H1 (cell line): ENCODE measurements around the gene RERE. TPM values are rescaled to one million over a fixed set of nuclear protein-coding genes. Genes with fewer than 3 reads are reported as not detected.

Source experiments
- CTCF ChIA-PET: fragments of 300-600 bp; sonication (Branson Sonifier 250); formaldehyde crosslinking; loops from one replicate; lab custom pipeline; 2021; ENCODE audit not compliant: partially characterized antibody; lab: Charles Lee
- POLR2A ChIA-PET: fragments of 300-600 bp; sonication (Branson Sonifier 250); formaldehyde crosslinking; loops from one replicate; lab custom pipeline; 2021; ENCODE audit warnings: inconsistent platforms; ENCODE audit not compliant: partially characterized antibody; lab: Charles Lee
- DNase-seq, 2 experiments: peaks; one replicate each; pipeline versions ENCODE4 v3.0.0 to v3.0.0-alpha.2; 2010 to 2022; ENCODE audit warnings: low spot score in 2 of 2, low read depth in 1 of 2, mixed read lengths in 1 of 2
- FAIRE-seq: peaks from 2 replicates; lab custom pipeline; 2011; peaks lifted over from hg19 to GRCh38; lab: Jason Lieb, UNC
- H2AFZ ChIP-seq: 2 replicates; pipeline ENCODE4 v1.8.1; 2012; ENCODE audit warnings: low read length, inconsistent platforms
- H2AK5ac ChIP-seq: 2 replicates; pipeline ENCODE4 v1.6.1; 2013; ENCODE audit warnings: low read depth, low read length
- H2BK120ac ChIP-seq: replicated peaks from 2 replicates; pipeline ENCODE3; 2013; ENCODE audit warnings: low read depth, low read length, inconsistent platforms
- H2BK12ac ChIP-seq: 2 replicates; pipeline ENCODE4 v1.6.1; 2013; ENCODE audit warnings: low read depth, low read length
- H2BK15ac ChIP-seq: 2 replicates; pipeline ENCODE4 v1.6.1; 2013; ENCODE audit warnings: low read length
- H2BK20ac ChIP-seq: 2 replicates; pipeline ENCODE4 v1.6.1; 2013; ENCODE audit warnings: low read length
- H2BK5ac ChIP-seq: 2 replicates; pipeline ENCODE4 v1.6.1; 2013; ENCODE audit warnings: low read depth, low read length
- H3K14ac ChIP-seq: 2 replicates; pipeline ENCODE4 v1.6.1; 2013; ENCODE audit warnings: inconsistent platforms; ENCODE audit not compliant: insufficient read length
- H3K18ac ChIP-seq: 2 replicates; pipeline ENCODE4 v1.6.1; 2013; ENCODE audit warnings: low read length; ENCODE audit errors: extremely low read depth
- H3K23ac ChIP-seq: 2 replicates; pipeline ENCODE4 v1.6.1; 2013; ENCODE audit warnings: inconsistent platforms; ENCODE audit not compliant: insufficient read length
- H3K23me2 ChIP-seq: 2 replicates; pipeline ENCODE4 v1.6.1; 2013; ENCODE audit warnings: low read depth, low read length
- H3K27ac ChIP-seq: 2 replicates; pipeline ENCODE4 v1.6.1; 2011; ENCODE audit warnings: low read depth, low read length, inconsistent platforms
- H3K27me3 ChIP-seq, 4 experiments: replicated peaks in 1 of 4; 1 replicate in 1 of 4; 2 replicates in 3 of 4; pipeline versions ENCODE4 v1.6.1 to v1.8.1; 2011 to 2013; ENCODE audit warnings: low read length in 3 of 4, mild to moderate bottlenecking in 3 of 4, inconsistent platforms in 2 of 4, mixed read lengths in 2 of 4, moderate library complexity in 1 of 4; ENCODE audit not compliant: control insufficient read depth in 3 of 4, insufficient read depth in 3 of 4; ENCODE audit errors: extremely low read depth in 1 of 4
- H3K36me3 ChIP-seq, 4 experiments: 2 replicates each; pipeline versions ENCODE4 v1.6.1 to v1.8.1; 2011 to 2013; ENCODE audit warnings: mild to moderate bottlenecking in 4 of 4, low read length in 3 of 4, moderate library complexity in 2 of 4, control low read depth in 1 of 4, inconsistent platforms in 1 of 4; ENCODE audit not compliant: insufficient read depth in 4 of 4, control insufficient read depth in 2 of 4
- H3K4ac ChIP-seq: replicated peaks from 2 replicates; pipeline ENCODE3; 2013; ENCODE audit warnings: low read length, low read depth, mixed read lengths, inconsistent platforms; ENCODE audit not compliant: insufficient read length
- H3K4me1 ChIP-seq, 4 experiments: replicated peaks in 1 of 4; 1 replicate in 1 of 4; 2 replicates in 3 of 4; pipeline versions ENCODE4 v1.6.1 to v1.8.1; 2011 to 2013; ENCODE audit warnings: low read length in 3 of 4, inconsistent platforms in 2 of 4, mixed read lengths in 1 of 4; ENCODE audit not compliant: insufficient read depth in 4 of 4, control insufficient read depth in 3 of 4
- H3K4me2 ChIP-seq, 2 experiments: 2 replicates each; pipeline versions ENCODE4 v1.6.1 to v1.8.1; 2011 to 2013; ENCODE audit warnings: low read depth in 2 of 2, low read length in 2 of 2, control low read depth in 1 of 2, inconsistent platforms in 1 of 2, mild to moderate bottlenecking in 1 of 2; ENCODE audit not compliant: insufficient read depth in 1 of 2
- H3K4me3 ChIP-seq, 4 experiments: fragments of 200-600, 300-600 bp in 1 of 4; sonication (generic), shearing (Covaris generic), sonication (Bioruptor Twin) in 1 of 4; 2 replicates each; pipeline versions ENCODE4 v1.5.1 to v1.8.1; 2011 to 2016; ENCODE audit warnings: low read length in 4 of 4, low read depth in 3 of 4, control low read depth in 2 of 4, inconsistent platforms in 2 of 4, mild to moderate bottlenecking in 2 of 4, mixed read lengths in 1 of 4, moderate library complexity in 1 of 4; ENCODE audit not compliant: insufficient read depth in 2 of 4; ENCODE audit errors: extremely low read depth in 1 of 4
- H3K56ac ChIP-seq: replicated peaks from 2 replicates; pipeline ENCODE3; 2013; ENCODE audit warnings: low read depth, mild to moderate bottlenecking, mixed read lengths, low read length, inconsistent platforms; ENCODE audit not compliant: insufficient read length
- H3K79me1 ChIP-seq: 2 replicates; pipeline ENCODE4 v1.6.1; 2013; ENCODE audit warnings: low read depth, low read length, control low read depth
- H3K79me2 ChIP-seq, 2 experiments: 2 replicates each; pipeline versions ENCODE4 v1.6.1 to v1.8.1; 2012 to 2013; ENCODE audit warnings: low read length in 2 of 2, mild to moderate bottlenecking in 2 of 2, inconsistent platforms in 1 of 2; ENCODE audit not compliant: insufficient read depth in 2 of 2, control insufficient read depth in 1 of 2
- H3K9ac ChIP-seq, 4 experiments: replicated peaks in 1 of 4; 1 replicate in 1 of 4; 2 replicates in 3 of 4; pipeline versions ENCODE4 v1.6.1 to v1.8.1; 2011 to 2013; ENCODE audit warnings: low read depth in 3 of 4, low read length in 3 of 4, control low read depth in 2 of 4, mild to moderate bottlenecking in 2 of 4, moderate library complexity in 2 of 4, inconsistent platforms in 1 of 4; ENCODE audit errors: extremely low read depth in 1 of 4
- H3K9me3 ChIP-seq, 2 experiments: 2 replicates each; pipeline versions ENCODE4 v1.6.1 to v1.8.1; 2012 to 2013; ENCODE audit warnings: mild to moderate bottlenecking in 2 of 2, moderate library complexity in 2 of 2, control low read depth in 1 of 2, inconsistent platforms in 1 of 2, low read depth in 1 of 2, low read length in 1 of 2, mixed read lengths in 1 of 2; ENCODE audit not compliant: insufficient read depth in 2 of 2
- H4K20me1 ChIP-seq, 2 experiments: replicated peaks in 1 of 2; 2 replicates each; pipeline versions ENCODE3 to v1.8.1; 2011 to 2013; ENCODE audit warnings: inconsistent platforms in 2 of 2, low read length in 2 of 2, mild to moderate bottlenecking in 1 of 2; ENCODE audit not compliant: insufficient read depth in 2 of 2, control insufficient read depth in 1 of 2
- H4K5ac ChIP-seq: 2 replicates; pipeline ENCODE4 v1.6.1; 2013; ENCODE audit warnings: low read length, low read depth, mixed read lengths, inconsistent platforms; ENCODE audit not compliant: insufficient read length
- H4K8ac ChIP-seq: 2 replicates; pipeline ENCODE4 v1.8.0; 2013; ENCODE audit warnings: mild to moderate bottlenecking, moderate library complexity, low read length, inconsistent platforms; ENCODE audit not compliant: insufficient read depth; ENCODE audit errors: extremely low read depth
- H4K91ac ChIP-seq: replicated peaks from 2 replicates; pipeline ENCODE3; 2013; ENCODE audit warnings: low read length, mixed read lengths, inconsistent platforms; ENCODE audit not compliant: insufficient read length
- JUN ChIP-seq: IDR thresholded peaks from 2 replicates; pipeline ENCODE4 v1.6.1; 2011; ENCODE audit warnings: low read depth, mild to moderate bottlenecking, improper control_type of control experiment, low read length
- NRF1 ChIP-seq: IDR thresholded peaks from 2 replicates; pipeline ENCODE4 v1.6.1; 2011; ENCODE audit warnings: mild to moderate bottlenecking, low read depth, low read length, improper control_type of control experiment
- RAD21 ChIP-seq, 2 experiments: IDR thresholded peaks in 1 of 2; conservative IDR thresholded peaks in 1 of 2; 2 replicates each; pipeline ENCODE4 v1.6.1; 2011; ENCODE audit warnings: low read depth in 2 of 2, low read length in 2 of 2, improper control_type of control experiment in 1 of 2, inconsistent platforms in 1 of 2, mild to moderate bottlenecking in 1 of 2, moderate library complexity in 1 of 2
- WGBS, 2 experiments: shearing (Covaris generic) in 1 of 2; methylation state at CpG; one replicate each; pipeline versions ENCODE4 v1.1.6 to v1.1.7; 2013 to 2015; ENCODE audit warnings: low lambda C conversion rate in 2 of 2, mixed read lengths in 2 of 2, inconsistent platforms in 1 of 2, low coverage in 1 of 2, missing lambda C conversion rate in 1 of 2; ENCODE audit not compliant: insufficient replicate concordance in 2 of 2, insufficient coverage in 1 of 2, insufficient read length in 1 of 2; ENCODE audit errors: extremely low coverage in 1 of 2, missing lambda C conversion rate in 1 of 2; 5-methylcytosine and 5-hydroxymethylcytosine counted together
- polyA plus RNA-seq, 7 experiments: library from polyadenylated mRNA; depleted of rRNA in 3 of 7; stranded (reverse) in 5 of 7; unstranded in 2 of 7; fragments of >200 nt in 5 of 7; fragments of 200-250 nt in 2 of 7; gene quantifications; 1 replicate in 5 of 7; 2 replicates in 1 of 7; 4 replicates in 1 of 7; pipeline versions ENCODE4 v1.2.1 to v1.2.3, GENCODE V29; 2011 to 2013; ENCODE audit warnings: missing spikeins in 2 of 7, mixed read lengths in 2 of 7
- total RNA-seq: library from RNA; stranded (reverse); fragmentation: NEBNext Ultra II Directional; extraction: Animal tissue kit (Norgen Biotek cat#: 25700); gene quantifications from 2 replicates; pipeline ENCODE4 v1.2.1, GENCODE V29; 2021

RERE gene
- total and polyA plus RNA-seq, 2 of the 8 experiments (the other 6 are each of a cell fraction or from before 2014, with no cell fraction given): 15.3 to 142 TPM

DNA sequence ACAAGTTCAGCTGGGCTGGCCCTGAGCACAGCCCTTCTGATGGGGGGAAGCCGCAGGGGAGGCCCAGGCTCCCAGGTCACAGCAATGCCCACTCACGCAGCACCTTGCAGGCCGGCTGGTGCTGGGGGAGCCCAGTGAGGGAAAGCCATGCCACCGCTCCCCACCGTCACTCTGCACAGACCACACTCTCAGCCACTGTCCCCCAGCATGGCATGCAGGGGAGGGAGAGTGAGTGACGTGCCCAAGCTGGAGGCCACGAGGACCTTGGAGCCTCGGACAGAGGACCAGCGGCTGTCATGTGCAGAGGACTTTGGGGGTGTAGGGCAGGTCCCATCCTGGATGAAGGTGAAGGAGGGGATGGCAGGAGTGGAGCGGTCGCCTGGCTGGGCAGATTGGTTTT lies 474.4 kb downstream of the RERE start:
- no peak overlapping the region for H4K91ac ChIP-seq
- no peak overlapping the region for H4K5ac ChIP-seq
- POLR2A ChIA-PET: interaction anchor here (0.6 to 0.9 kb wide), 2 partner anchors 12 to 37 kb away, joined by 3 read pairs; no protein-coding TSS in a partner anchor
- TF ChIP-seq NRF1 (no peak), JUN (no peak), RAD21 (IDR thresholded peaks at IDR 0.05 in 1 of 2, conservative IDR thresholded peaks at IDR 0.05 in 1 of 2; ENCODE audit: low read depth in 2 of 2, low read length in 2 of 2) (no peak)
- TF ChIP-seq, all 59 proteins: peak for 0
- Histone ChIP-seq H3K79me2 (no peaks in the 10 kb centered on the region), H2BK5ac (no peak overlapping the region), H3K4me2 (no peak overlapping the region), H3K79me1 (no peaks in the 10 kb centered on the region), H2BK20ac (no peak overlapping the region), H3K27ac (no peak overlapping the region), H3K23me2 (peaks cover 9% of the 10 kb centered on the region; the same call in 1 of the 2 replicates), H3K36me3 (no peaks in the 10 kb centered on the region), H3K9me3 (no peaks in the 10 kb centered on the region), H2AK5ac (no peak overlapping the region), H3K4ac (no peak overlapping the region), H3K23ac (no peak overlapping the region), H4K20me1 (peaks cover 0 to 4% of the 10 kb centered on the region in 2 experiments), H3K4me3 (no peak overlapping the region), H2BK12ac (no peak overlapping the region), H3K4me1 (no peaks in the 10 kb centered on the region), H2BK120ac (no peak overlapping the region), H3K27me3 (no peaks in the 10 kb centered on the region), H3K14ac (no peak overlapping the region), H2AFZ (no peak overlapping the region), H2BK15ac (0 out of 2 replicates have a peak overlapping the region, but pooled peaks have one; percentile 25), H4K8ac (no peak overlapping the region), H3K9ac (no peak overlapping the region), H3K18ac (no peak overlapping the region), H3K56ac (no peak overlapping the region)
- DNase-seq: no peak
- WGBS, 2 experiments: 92% methylated on average over 9 of the region's 11 CpGs; no CpG with 5 or more reads in 1 of the 2 experiments
- CTCF ChIA-PET: interaction anchor here (0.5 to 6.9 kb wide), 7 partner anchors 8 to 418 kb away, joined by 3 to 29 read pairs (median 4); no protein-coding TSS in a partner anchor
- FAIRE-seq: no peak
